Measurements from ENCODE around the gene ATP2B3.

The ATP2B3 gene

GRCh38 chrX:153622661-153623309 is 105.3 kb downstream of the ATP2B3 start:
- DNase-seq = no peak

- no peak for DNase-seq
Measured at GRCh38 chrX:153623310-153624029, 106.0 kb downstream of the ATP2B3 start.

- no peak for DNase-seq
Measured at GRCh38 chrX:153624196-153625091, 107.0 kb downstream of the ATP2B3 start.

- DNase-seq = no peak
Measured at GRCh38 chrX:153625271-153626024, 108.0 kb downstream of the ATP2B3 start.

GRCh38 chrX:153626025-153626633 is 108.7 kb downstream of the ATP2B3 start:
- no peak for DNase-seq

GRCh38 chrX:153626863-153627674 is 109.6 kb downstream of the ATP2B3 start:
- DNase-seq = no peak

- no peak for DNase-seq
Measured at GRCh38 chrX:153627675-153628111, 110.3 kb downstream of the ATP2B3 start.

GRCh38 chrX:153628129-153628528 is 110.7 kb downstream of the ATP2B3 start:
- DNase-seq = no peak

GRCh38 chrX:153628665-153629064 is 111.2 kb downstream of the ATP2B3 start:
- no peak for DNase-seq

GRCh38 chrX:153631346-153631745 is 113.9 kb downstream of the ATP2B3 start:
- no peak for DNase-seq

- no peak for DNase-seq
Measured at GRCh38 chrX:153631907-153632594, 114.6 kb downstream of the ATP2B3 start.
